D721Med (cell line): ENCODE measurements around the gene ADCY7.

ENCODE experiments used
- DNase-seq: peaks from one replicate; pipeline ENCODE4 v3.0.0; 2011; ENCODE audit warnings: low spot score; ENCODE audit not compliant: insufficient read length
- FAIRE-seq: peaks from 2 replicates; lab custom pipeline; 2011; peaks lifted over from hg19 to GRCh38; lab: Jason Lieb, UNC
- TF ChIP-seq, protein P1 (sequence below): IDR thresholded peaks from 2 replicates; pipeline ENCODE4 v1.5.1; 2012; ENCODE audit warnings: mild to moderate bottlenecking, control low read depth; ENCODE audit not compliant: insufficient read depth; ENCODE audit errors: missing control alignments

Gene ADCY7

DNA sequence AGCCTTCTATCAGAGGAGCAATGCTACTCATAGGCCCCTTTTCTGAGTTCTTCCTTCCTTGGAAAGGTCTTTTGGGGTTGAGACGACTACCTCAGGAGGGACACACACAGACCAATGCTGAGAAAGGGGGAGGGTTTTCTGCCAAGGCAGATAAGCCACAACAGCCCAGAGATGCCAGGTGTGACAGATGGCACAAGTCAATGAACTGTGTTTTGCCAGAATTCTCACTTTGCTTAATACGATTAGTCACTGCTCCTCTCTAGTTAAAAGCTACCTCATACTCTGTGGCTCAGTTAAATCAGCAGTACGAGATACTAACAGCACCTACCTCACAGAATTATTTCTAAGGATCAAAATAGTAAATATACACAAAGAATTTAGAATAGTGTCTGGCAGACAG is 94.4 kb downstream of the ADCY7 start:
- TF ChIP-seq, protein P1, sequence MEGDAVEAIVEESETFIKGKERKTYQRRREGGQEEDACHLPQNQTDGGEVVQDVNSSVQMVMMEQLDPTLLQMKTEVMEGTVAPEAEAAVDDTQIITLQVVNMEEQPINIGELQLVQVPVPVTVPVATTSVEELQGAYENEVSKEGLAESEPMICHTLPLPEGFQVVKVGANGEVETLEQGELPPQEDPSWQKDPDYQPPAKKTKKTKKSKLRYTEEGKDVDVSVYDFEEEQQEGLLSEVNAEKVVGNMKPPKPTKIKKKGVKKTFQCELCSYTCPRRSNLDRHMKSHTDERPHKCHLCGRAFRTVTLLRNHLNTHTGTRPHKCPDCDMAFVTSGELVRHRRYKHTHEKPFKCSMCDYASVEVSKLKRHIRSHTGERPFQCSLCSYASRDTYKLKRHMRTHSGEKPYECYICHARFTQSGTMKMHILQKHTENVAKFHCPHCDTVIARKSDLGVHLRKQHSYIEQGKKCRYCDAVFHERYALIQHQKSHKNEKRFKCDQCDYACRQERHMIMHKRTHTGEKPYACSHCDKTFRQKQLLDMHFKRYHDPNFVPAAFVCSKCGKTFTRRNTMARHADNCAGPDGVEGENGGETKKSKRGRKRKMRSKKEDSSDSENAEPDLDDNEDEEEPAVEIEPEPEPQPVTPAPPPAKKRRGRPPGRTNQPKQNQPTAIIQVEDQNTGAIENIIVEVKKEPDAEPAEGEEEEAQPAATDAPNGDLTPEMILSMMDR, result no peak
- FAIRE-seq, result no peak
- no peak for DNase-seq

DNA sequence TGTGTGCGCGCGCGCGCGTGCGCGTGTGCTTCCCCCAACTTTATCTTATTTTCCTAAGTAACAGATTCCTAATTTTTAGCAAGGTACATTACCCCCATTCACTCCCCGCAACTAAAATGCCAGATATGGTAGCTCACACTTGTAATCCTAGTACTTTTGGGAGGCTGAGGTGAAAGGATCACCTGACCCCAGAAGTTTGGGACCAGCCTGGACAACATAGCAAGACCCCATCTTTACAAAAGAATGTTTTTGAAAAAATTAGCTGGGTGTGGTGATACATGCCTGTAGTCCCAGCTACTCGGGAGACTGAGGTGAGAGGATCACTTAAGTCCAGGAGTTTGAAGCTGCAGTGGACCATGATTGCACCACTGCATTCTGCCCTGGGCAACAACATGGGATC is 97.3 kb downstream of the ADCY7 start:
- DNase-seq (no peak), FAIRE-seq (no peak)
- TF ChIP-seq, protein P1, result no peak

DNA sequence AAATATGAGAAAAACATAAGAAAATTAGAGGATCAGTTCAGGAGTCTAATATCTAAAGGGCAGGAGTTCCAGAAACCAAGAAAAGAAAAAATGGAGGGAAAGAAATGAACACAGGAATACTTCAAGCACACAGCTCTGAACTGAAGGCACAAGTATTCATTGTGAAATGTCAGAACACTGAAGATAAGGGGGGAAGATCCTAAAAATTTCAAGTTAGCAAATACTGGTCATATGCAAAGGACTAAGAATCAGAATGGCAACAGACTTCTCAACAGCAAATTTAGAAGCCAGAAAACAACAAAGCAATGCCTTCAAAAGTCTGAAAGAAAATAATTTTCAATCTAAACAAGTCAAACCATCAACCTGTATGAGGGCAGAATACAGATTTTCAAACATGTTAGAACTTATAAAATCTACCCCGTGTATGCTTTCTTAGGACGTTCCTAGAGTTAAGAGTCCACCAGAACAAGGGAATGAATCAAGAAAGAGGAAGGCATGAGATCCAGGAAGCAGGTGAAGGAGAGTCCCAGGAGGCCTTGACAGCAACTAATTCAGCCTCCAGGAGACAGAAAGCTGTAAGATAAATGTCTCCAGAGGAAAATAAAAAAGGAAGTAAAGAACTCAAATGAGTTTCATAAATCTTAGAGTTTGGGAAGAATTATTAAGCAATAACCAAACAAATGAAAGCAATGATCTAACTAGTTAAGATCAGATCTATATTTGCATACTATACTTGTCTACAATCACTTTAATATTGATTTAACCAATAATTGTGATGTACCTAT is 99.6 kb downstream of the ADCY7 start:
- DNase-seq, result no peak
- TF ChIP-seq, protein P1, result no peak
- FAIRE-seq, result no peak
